ENCODE data around the gene STMN1.
"Not testable (repeated sequence)": the region's sequence is repeated elsewhere in the genome, so short reads cannot be mapped to it uniquely, and the experiment has no call there.

Gene STMN1

DNA sequence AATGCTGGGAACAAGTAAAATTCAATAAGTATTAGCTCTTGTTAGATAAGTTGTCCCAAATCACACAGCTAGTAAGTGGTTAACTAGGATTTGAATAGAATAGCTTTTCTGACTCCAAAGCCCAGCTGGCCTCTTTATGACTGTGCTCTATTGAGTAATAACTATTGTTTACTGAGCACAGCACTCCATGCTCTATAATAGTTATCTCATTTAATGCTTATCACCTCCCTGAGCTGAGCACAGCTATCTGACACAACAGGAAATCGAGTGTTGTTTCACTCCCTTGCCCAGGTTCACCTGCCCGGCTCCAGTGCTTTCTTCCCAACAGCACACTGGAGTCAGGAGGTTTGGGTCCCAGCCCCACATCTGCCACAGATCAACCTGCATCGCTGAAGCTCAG is 38.8 kb upstream of the STMN1 start:
- no peak for TF ChIP-seq CTCF (conservative IDR thresholded peaks at IDR 0.05)
- H3K27ac ChIP-seq: no peak overlapping the region

- H3K27ac ChIP-seq: not testable (repeated sequence)
Measured at GRCh38 chr1:25943511-25943910, 37.3 kb upstream of the STMN1 start.

DNA sequence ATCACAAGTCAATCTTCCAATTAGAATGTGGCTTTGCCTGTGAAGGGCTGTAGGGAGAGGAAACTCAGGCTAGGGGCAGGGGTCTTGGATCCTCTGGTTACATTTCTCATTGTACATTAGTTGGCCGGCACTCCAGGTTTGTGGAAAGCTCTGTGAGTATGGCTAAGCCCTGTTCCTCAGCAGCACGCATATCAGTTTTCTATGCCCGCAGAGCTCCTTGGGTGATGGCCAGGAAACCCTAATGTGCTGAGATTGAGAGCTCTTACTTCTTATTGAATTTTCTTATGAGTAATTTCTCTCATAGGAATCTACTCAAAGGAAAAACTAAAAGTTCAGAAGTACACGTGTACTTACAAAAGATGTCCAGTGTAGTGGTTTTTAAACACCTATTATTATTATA is 30.7 kb upstream of the STMN1 start:
- no peak overlapping the region for H3K27ac ChIP-seq
- TF ChIP-seq CTCF (conservative IDR thresholded peaks at IDR 0.05): no peak

DNA sequence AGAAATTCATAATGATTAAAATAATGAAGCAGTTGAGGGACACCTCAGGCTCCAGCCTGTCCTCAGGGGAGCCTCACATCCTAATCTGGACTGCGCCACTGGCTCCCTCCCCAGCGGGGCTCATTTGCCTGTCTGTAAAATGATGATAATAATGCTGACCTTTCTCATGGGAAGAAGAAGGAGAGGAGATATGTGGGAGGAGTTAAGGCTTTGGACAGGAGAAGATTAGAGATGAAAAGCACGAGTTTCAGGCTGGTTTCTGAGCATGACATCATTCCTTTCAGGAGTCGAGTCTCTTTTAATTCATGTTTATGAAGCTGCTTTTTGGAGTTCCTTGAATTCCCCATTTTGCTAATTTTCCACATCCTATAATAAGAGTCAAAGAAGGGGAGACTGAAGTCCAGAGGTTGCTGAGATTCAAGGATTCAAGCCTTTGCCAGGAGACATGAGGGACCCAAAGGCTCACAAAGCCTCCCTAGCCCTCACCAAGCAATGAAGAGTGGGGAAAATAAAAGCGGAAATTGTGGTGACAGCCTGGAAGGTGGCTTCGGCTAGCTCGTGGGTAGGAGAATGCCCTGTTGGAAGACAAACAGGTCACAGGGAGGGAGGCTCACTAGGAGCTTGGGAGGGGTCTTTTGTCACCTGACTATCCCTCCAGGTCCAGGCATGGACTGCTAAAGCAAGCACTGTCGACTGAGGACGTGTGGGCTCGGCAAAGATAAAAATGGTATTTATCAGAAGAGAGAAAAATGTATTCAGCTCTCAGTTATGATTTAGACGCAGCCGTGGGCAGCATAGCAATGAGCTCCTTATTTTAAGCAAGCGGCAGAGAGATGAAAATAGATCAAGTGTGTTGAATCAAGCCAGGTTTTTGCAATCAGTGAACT is 27.5 kb upstream of the STMN1 start:
- no peak overlapping the region for H3K27ac ChIP-seq
- no peak for TF ChIP-seq CTCF (conservative IDR thresholded peaks at IDR 0.05)

DNA sequence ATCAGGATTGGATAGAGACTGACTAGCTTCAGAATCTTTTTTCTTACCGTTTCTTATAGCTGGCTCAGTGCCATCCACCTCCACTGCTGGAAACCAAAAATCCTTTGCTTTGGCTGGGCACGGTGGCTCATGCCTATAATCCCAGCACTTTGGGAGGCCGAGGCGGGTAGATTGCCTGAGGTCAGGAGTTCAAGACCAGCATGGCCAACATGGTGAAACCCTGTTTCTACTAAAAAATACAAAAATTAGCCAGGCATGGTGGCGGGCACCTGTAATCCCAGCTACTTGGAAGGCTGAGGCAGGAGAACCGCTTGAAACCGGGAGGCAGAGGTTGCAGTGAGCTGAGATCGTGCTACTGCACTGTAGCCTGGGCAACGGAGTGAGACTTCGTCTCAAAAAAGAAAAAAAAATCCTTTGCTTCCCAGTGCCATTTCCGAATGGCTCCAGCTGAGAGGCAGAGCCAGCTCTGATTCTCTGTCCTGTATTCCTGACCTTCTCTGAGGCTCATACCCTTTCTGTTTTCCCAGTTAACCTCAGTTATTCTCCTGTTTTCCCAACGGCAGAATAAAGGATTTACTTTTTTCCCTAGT is 26.7 kb upstream of the STMN1 start:
- not testable (repeated sequence) for H3K27ac ChIP-seq

- H3K27ac ChIP-seq: no peak overlapping the region
- no peak for TF ChIP-seq CTCF (conservative IDR thresholded peaks at IDR 0.05)
Measured at GRCh38 chr1:25932321-25932720, 26.1 kb upstream of the STMN1 start.

- TF ChIP-seq CTCF (conservative IDR thresholded peaks at IDR 0.05): no peak
Measured at GRCh38 chr1:25929016-25929415, 22.8 kb upstream of the STMN1 start.

GRCh38 chr1:25927521-25928265 is 21.5 kb upstream of the STMN1 start:
- no peak for TF ChIP-seq CTCF (conservative IDR thresholded peaks at IDR 0.05)
- H3K27ac ChIP-seq: no peak overlapping the region

More at GRCh38 chr1:25929016-25929415, 22.8 kb upstream of the STMN1 start:
- no peak overlapping the region for H3K27ac ChIP-seq
